Liver (tissue), 9 donors: ENCODE results near the gene MYOF. TPM values are rescaled to one million over a fixed set of nuclear protein-coding genes. Genes with fewer than 3 reads are reported as not detected.
A peak's percentile ranks its signal among the peaks of the same experiment; 100 is the strongest.
"Not testable (repeated sequence)": the region's sequence is repeated elsewhere in the genome, so short reads cannot be mapped to it uniquely, and the experiment has no call there.

ENCODE experiments used
- DNase-seq: peaks from one replicate; pipeline ENCODE4 v3.0.0-alpha.2; 2017; ENCODE audit warnings: low spot score
- H3K27ac ChIP-seq, 2 donors: one replicate each; pipeline ENCODE4 v1.7.0; 2013; ENCODE audit warnings: inconsistent platforms in 2 of 2, low read length in 2 of 2, control low read depth in 1 of 2, low read depth in 1 of 2, mild to moderate bottlenecking in 1 of 2
- H3K27me3 ChIP-seq, 4 donors: one replicate each; pipeline versions ENCODE4 v1.6.1 to v1.7.0; 2013; ENCODE audit warnings: low read length in 3 of 4, inconsistent platforms in 1 of 4, mild to moderate bottlenecking in 1 of 4, moderate library complexity in 1 of 4; ENCODE audit not compliant: control insufficient read depth in 4 of 4, insufficient read depth in 4 of 4
- H3K36me3 ChIP-seq, 4 donors: one replicate each; pipeline versions ENCODE4 v1.6.1 to v1.7.0; 2013; ENCODE audit warnings: low read length in 3 of 4, mild to moderate bottlenecking in 3 of 4, low read depth in 1 of 4, moderate library complexity in 1 of 4; ENCODE audit not compliant: control insufficient read depth in 4 of 4, insufficient read depth in 3 of 4
- H3K4me1 ChIP-seq, 4 donors: one replicate each; pipeline versions ENCODE4 v1.6.1 to v1.7.0; 2013; ENCODE audit warnings: low read length in 3 of 4, mild to moderate bottlenecking in 3 of 4, moderate library complexity in 1 of 4; ENCODE audit not compliant: control insufficient read depth in 4 of 4, insufficient read depth in 4 of 4
- H3K4me3 ChIP-seq, 3 donors: one replicate each; pipeline versions ENCODE4 v1.6.1 to v1.7.0; 2013; ENCODE audit warnings: low read length in 3 of 3, control low read depth in 1 of 3, low read depth in 1 of 3, mild to moderate bottlenecking in 1 of 3
- H3K9ac ChIP-seq, 2 donors: one replicate each; pipeline ENCODE4 v1.7.0; 2013; ENCODE audit warnings: low read length in 2 of 2, mild to moderate bottlenecking in 2 of 2, moderate library complexity in 2 of 2, control low read depth in 1 of 2, low read depth in 1 of 2
- H3K9me3 ChIP-seq, 4 donors: one replicate each; pipeline versions ENCODE4 v1.6.1 to v1.7.0; 2013; ENCODE audit warnings: low read length in 3 of 4; ENCODE audit not compliant: control insufficient read depth in 4 of 4
- JUND ChIP-seq, 2 donors: IDR thresholded peaks; 2 replicates each; pipeline ENCODE4 v1.6.1; 2016; ENCODE audit warnings: antibody characterized with exemption in 2 of 2
- RAD21 ChIP-seq, 2 donors: IDR thresholded peaks; 2 replicates each; pipeline ENCODE4 v1.6.1; 2016; ENCODE audit warnings: antibody characterized with exemption in 2 of 2, mild to moderate bottlenecking in 2 of 2
- YY1 ChIP-seq: IDR thresholded peaks from 2 replicates; pipeline ENCODE4 v1.6.1; 2016; ENCODE audit warnings: antibody characterized with exemption, mild to moderate bottlenecking
- WGBS: extraction: QIAGEN DNeasy Blood & Tissue Kit; methylation state at CpG from one replicate; pipeline ENCODE4 v1.1.7; 2013; 5-methylcytosine and 5-hydroxymethylcytosine counted together
- polyA plus RNA-seq, 2 donors: library from polyadenylated mRNA; stranded (reverse) in 1 of 2; unstranded in 1 of 2; fragments of 200-250 nt in 1 of 2; fragments of >200 nt in 1 of 2; fragmentation: Nextera tagmentation in 1 of 2; extraction: Ambion mirVana in 1 of 2; gene quantifications; one replicate each; pipeline versions ENCODE4 v1.2.1 to v1.2.3, GENCODE V29; 2013 to 2015
- total RNA-seq, 2 donors: library from RNA; depleted of rRNA; stranded (reverse); fragments of >200 nt; gene quantifications; one replicate each; pipeline ENCODE4 v1.2.3, GENCODE V29; 2014
- TF ChIP-seq, protein P1 (sequence below): IDR thresholded peaks from 2 replicates; pipeline ENCODE4 v1.6.1; 2016; ENCODE audit warnings: antibody characterized with exemption
- TF ChIP-seq, protein P2 (sequence below): IDR thresholded peaks from 2 replicates; pipeline ENCODE4 v1.6.1; 2016; ENCODE audit warnings: antibody characterized with exemption
- TF ChIP-seq, protein P3 (sequence below): IDR thresholded peaks from 2 replicates; pipeline ENCODE4 v1.6.1; 2016; ENCODE audit warnings: antibody characterized with exemption
- TF ChIP-seq, protein P4 (sequence below): fragments of 150-350 bp; IDR thresholded peaks from 2 replicates; pipeline ENCODE4 v1.5.1; 2017; ENCODE audit warnings: improper control_type of control experiment, low read depth, low read length; ENCODE audit not compliant: missing input control
- donor health status: healthy.
- donor health status: healthy.
- donor health status: healthy.
- donor health status: healthy.
- donor health status: healthy.

The MYOF gene
- total and polyA plus RNA-seq, 4 donors: 0.89 to 5.7 (median 3.2) TPM

DNA sequence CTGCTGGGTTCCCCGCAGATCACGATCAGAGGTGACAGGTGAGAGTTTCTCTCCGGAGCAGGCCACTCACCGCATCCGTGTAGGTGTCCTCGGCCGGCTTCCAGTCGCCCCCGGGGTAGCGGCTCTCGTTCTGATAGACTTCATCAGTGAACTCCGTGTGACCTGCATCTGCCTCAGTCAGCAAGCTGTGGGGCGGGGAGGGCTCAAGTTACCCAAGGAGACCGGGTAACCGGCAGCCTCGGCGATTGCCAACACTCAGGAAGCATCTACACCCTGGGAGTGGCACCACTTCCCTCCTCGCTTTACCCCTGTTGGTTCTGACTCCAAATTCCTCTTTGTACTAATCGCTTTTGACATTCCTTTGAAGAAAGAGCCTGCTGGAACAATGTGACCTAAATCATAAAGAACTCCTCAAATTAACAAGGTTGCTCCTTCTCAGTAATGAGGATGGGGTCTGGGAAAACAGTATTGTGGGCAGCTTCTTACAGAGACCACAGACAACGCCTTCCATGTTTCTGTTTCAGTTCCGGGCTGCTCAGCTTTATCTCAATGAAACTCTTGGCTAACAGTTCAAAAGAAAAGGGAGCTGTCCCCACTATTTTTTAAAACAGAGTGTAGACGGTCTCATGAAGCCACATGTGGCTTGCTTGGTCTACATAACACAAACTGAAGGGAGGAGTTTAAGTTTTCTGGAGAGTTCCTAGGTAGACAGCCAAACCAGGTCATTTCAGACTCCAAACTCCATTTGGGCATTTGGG lies 118.1 kb downstream of the MYOF start:
- Histone ChIP-seq H3K4me3 (no peak overlapping the region), H3K27me3 (no peaks in the 10 kb centered on the region), H3K9ac (no peak overlapping the region), H3K4me1 (no peaks in the 10 kb centered on the region), H3K9me3 (no peaks in the 10 kb centered on the region), H3K36me3 (peaks cover 0 to 3% (median 0%) of the 10 kb centered on the region in 4 donors), H3K27ac (no peak overlapping the region)
- 83% methylated on average over 22 of the region's 22 CpGs for WGBS
- TF ChIP-seq YY1: no peak
- TF ChIP-seq, protein P1, sequence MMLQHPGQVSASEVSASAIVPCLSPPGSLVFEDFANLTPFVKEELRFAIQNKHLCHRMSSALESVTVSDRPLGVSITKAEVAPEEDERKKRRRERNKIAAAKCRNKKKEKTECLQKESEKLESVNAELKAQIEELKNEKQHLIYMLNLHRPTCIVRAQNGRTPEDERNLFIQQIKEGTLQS: no peak
- TF ChIP-seq, protein P2, sequence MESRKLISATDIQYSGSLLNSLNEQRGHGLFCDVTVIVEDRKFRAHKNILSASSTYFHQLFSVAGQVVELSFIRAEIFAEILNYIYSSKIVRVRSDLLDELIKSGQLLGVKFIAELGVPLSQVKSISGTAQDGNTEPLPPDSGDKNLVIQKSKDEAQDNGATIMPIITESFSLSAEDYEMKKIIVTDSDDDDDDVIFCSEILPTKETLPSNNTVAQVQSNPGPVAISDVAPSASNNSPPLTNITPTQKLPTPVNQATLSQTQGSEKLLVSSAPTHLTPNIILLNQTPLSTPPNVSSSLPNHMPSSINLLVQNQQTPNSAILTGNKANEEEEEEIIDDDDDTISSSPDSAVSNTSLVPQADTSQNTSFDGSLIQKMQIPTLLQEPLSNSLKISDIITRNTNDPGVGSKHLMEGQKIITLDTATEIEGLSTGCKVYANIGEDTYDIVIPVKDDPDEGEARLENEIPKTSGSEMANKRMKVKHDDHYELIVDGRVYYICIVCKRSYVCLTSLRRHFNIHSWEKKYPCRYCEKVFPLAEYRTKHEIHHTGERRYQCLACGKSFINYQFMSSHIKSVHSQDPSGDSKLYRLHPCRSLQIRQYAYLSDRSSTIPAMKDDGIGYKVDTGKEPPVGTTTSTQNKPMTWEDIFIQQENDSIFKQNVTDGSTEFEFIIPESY: no peak
- no peak for TF ChIP-seq JUND (IDR thresholded peaks at IDR 0.05)
- no peak for DNase-seq

DNA sequence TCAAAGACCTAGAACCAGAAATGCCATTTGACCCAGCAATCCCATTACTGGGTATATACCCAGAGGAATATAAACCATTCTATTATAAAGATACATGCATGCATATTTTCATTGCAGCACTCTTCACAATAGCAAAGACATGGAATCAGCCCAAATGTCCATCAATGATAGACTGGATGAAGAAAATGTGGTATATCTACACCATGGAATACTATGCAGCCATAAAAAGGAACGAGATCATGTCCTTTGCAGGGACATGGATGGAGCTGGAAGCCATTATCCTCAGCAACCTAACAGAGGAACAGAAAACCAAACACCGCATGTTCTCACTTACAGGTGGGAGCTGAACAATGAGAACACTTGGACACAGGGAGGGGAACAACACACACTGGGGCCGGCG lies 123.7 kb downstream of the MYOF start:
- not testable (repeated sequence) for H3K27ac ChIP-seq, H3K9ac ChIP-seq, H3K4me1 ChIP-seq, DNase-seq, H3K4me3 ChIP-seq, H3K27me3 ChIP-seq, H3K9me3 ChIP-seq, H3K36me3 ChIP-seq
- 92% methylated on average over 4 of the region's 4 CpGs for WGBS

DNA sequence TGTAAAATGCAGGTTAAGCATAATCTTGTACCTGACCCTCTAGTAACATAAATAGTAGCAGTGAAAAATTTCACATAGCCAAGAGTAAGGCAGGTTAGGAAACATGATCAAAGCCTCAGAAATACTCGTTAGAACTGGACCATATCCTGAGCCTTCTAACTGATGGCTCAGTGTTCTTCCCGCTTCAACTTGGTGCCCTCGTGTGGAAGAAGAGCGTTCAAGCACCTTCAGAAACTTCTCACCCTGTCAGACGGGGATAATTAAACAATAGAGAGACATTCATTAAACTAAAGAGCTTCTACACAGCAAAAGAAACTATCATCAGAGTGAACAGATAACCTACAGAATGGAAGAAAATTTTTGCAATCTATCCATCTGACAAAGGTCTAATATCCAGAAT lies 124.5 kb downstream of the MYOF start:
- Histone ChIP-seq H3K27me3 (peaks cover 0 to 3% (median 0%) of the 10 kb centered on the region in 4 donors), H3K4me1 (no peaks in the 10 kb centered on the region), H3K4me3 (no peak overlapping the region), H3K36me3 (peaks cover 0 to 3% (median 0%) of the 10 kb centered on the region in 4 donors), H3K9me3 (no peaks in the 10 kb centered on the region), H3K9ac (no peak overlapping the region), H3K27ac (no peak overlapping the region)
- DNase-seq: no peak
- peak; percentile 81 to 89 for TF ChIP-seq RAD21 (IDR thresholded peaks at IDR 0.05)
- TF ChIP-seq, protein P3, sequence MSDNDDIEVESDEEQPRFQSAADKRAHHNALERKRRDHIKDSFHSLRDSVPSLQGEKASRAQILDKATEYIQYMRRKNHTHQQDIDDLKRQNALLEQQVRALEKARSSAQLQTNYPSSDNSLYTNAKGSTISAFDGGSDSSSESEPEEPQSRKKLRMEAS: no peak
- TF ChIP-seq JUND (IDR thresholded peaks at IDR 0.05): no peak
- TF ChIP-seq, protein P4, sequence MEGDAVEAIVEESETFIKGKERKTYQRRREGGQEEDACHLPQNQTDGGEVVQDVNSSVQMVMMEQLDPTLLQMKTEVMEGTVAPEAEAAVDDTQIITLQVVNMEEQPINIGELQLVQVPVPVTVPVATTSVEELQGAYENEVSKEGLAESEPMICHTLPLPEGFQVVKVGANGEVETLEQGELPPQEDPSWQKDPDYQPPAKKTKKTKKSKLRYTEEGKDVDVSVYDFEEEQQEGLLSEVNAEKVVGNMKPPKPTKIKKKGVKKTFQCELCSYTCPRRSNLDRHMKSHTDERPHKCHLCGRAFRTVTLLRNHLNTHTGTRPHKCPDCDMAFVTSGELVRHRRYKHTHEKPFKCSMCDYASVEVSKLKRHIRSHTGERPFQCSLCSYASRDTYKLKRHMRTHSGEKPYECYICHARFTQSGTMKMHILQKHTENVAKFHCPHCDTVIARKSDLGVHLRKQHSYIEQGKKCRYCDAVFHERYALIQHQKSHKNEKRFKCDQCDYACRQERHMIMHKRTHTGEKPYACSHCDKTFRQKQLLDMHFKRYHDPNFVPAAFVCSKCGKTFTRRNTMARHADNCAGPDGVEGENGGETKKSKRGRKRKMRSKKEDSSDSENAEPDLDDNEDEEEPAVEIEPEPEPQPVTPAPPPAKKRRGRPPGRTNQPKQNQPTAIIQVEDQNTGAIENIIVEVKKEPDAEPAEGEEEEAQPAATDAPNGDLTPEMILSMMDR: peak; percentile 65
- WGBS: 5% methylated on average over 5 of the region's 5 CpGs
